ENCODE results near the gene MED8. TPM values are rescaled to one million over a fixed set of nuclear protein-coding genes. Genes with fewer than 3 reads are reported as not detected.
A peak's percentile ranks its signal among the peaks of the same experiment; 100 is the strongest.

The MED8 gene, protein sequence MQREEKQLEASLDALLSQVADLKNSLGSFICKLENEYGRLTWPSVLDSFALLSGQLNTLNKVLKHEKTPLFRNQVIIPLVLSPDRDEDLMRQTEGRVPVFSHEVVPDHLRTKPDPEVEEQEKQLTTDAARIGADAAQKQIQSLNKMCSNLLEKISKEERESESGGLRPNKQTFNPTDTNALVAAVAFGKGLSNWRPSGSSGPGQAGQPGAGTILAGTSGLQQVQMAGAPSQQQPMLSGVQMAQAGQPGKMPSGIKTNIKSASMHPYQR
- 10 to 100 TPM; 33.1 to 35.1 TPM for total RNA-seq

GRCh38 chr1:43389326-43390313 lies at the start of gene MED8, which contains the start of gene SZT2:
Gene MED8, minus strand, starts transcription at chr1:43389800. Its CDS starts 36 bp downstream, at chr1:43389764.
Gene SZT2, plus strand, starts transcription at chr1:43389899. Its CDS starts 70 bp downstream, at chr1:43389969.
- peaks cover 33% of the 10 kb centered on the region for H3K4me1 Mint-ChIP-seq (ENCODE audit: low read depth)
- CTCF ChIA-PET: interaction anchor here (1.0 to 2.1 kb wide), 5 partner anchors 10 to 163 kb away, joined by 3 to 14 read pairs (median 5); no protein-coding TSS in a partner anchor

DNA sequence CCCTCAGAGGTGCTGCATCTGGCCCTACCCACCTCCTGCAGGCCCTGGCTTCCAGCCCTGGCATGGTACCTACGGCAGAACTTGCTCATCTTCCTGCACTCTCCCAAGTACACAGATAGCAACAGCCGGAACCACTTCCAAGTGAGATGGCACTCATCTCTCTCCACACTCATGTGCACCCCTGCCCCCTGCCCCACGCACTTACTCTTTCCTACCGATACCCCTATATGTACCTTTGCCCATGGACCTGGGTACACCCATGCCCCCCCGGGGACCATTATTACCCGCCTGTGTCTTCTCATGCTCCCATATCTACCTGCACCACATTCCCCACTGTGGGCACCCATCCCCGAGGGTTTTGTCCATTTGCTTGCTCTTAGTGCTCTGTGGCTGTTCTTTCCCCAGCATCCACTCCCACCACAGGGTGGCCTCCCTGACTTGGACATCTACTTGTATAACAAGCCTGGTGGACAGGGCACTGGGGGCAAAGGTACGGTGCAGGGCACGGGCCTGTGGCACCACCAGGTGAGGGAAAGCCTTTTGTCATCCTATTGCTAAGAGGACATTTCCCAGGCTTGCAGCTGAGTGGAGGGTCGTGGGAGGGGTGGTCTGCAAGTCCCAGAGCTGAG lies 49.5 kb upstream of the MED8 start:
- DNase-seq: no peak
- H3K4me1 Mint-ChIP-seq (ENCODE audit: low read depth): no peaks in the 10 kb centered on the region
- ChIA-PET CTCF (no interaction called here), POLR2A (interaction anchor here (1.6 kb wide), 1 partner anchor 10 kb away, joined by 4 read pairs; no protein-coding TSS in a partner anchor)
- H3K27me3 Mint-ChIP-seq (ENCODE audit: low read depth): no peaks in the 10 kb centered on the region
- ATAC-seq: no peak
- H3K36me3 Mint-ChIP-seq (ENCODE audit: low read depth): peaks cover 20% of the 10 kb centered on the region
- no peak overlapping the region for H3K27ac Mint-ChIP-seq
- H3K9me3 Mint-ChIP-seq (ENCODE audit: insufficient read depth): no peaks in the 10 kb centered on the region
- no peak overlapping the region for H3K4me3 Mint-ChIP-seq

More at GRCh38 chr1:43389326-43390313, at the start of gene MED8, which contains the start of gene SZT2:
- ATAC-seq: peak; percentile 96
- peaks cover 31% of the 10 kb centered on the region for H3K36me3 Mint-ChIP-seq (ENCODE audit: low read depth)
- no peaks in the 10 kb centered on the region for H3K27me3 Mint-ChIP-seq (ENCODE audit: low read depth)
- POLR2A ChIA-PET: interaction anchor here (1.0 to 3.1 kb wide), 7 partner anchors 8 to 261 kb away, joined by 3 to 17 read pairs (median 5); partner anchors contain the start of genes CDC20, ELOVL1 and KDM4A
- no peaks in the 10 kb centered on the region for H3K9me3 Mint-ChIP-seq (ENCODE audit: insufficient read depth)
- peak within 1 kb of the TSS; percentile 96 for H3K27ac Mint-ChIP-seq
- peak within 1 kb of the TSS; percentile 100 for H3K4me3 Mint-ChIP-seq
- peak; percentile 95 for DNase-seq

- Mint-ChIP-seq H3K4me3 (no peak overlapping the region), H3K36me3 (ENCODE audit: low read depth) (peaks cover 20% of the 10 kb centered on the region), H3K4me1 (ENCODE audit: low read depth) (no peaks in the 10 kb centered on the region), H3K9me3 (ENCODE audit: insufficient read depth) (no peaks in the 10 kb centered on the region), H3K27me3 (ENCODE audit: low read depth) (no peaks in the 10 kb centered on the region), H3K27ac (no peak overlapping the region)
- ChIA-PET CTCF (no interaction called here), POLR2A (interaction anchor here (1.6 kb wide), 1 partner anchor 10 kb away, joined by 4 read pairs; no protein-coding TSS in a partner anchor)
- DNase-seq: no peak
- no peak for ATAC-seq
Measured at GRCh38 chr1:43438576-43438952, 49.0 kb upstream of the MED8 start.

DNA sequence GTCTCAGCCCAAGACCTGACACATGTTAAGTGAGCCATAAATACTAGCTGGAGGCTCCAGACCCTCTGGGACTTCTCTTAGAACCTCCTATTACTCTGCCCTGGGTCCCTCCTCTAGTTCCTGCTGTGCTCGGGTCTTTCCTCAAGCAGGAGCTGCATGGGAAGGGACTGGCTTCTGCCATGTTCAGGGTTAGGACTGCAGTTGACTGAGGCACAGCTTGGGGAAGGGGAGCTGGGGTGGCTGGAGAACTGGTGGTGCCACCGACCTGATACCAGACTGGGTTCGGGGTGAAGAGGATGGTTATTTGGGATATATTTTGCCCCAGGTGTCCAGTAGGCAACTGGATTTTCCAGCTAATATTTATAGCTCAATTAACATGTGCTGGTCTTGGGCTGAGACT lies 48.4 kb upstream of the MED8 start:
- Mint-ChIP-seq H3K4me1 (ENCODE audit: low read depth) (no peaks in the 10 kb centered on the region), H3K4me3 (no peak overlapping the region), H3K27me3 (ENCODE audit: low read depth) (no peaks in the 10 kb centered on the region), H3K9me3 (ENCODE audit: insufficient read depth) (no peaks in the 10 kb centered on the region), H3K36me3 (ENCODE audit: low read depth) (peaks cover 23% of the 10 kb centered on the region), H3K27ac (no peak overlapping the region)
- DNase-seq (no peak), ATAC-seq (no peak)
- POLR2A ChIA-PET: interaction anchor here (1.6 kb wide), 1 partner anchor 9 kb away, joined by 4 read pairs; no protein-coding TSS in a partner anchor
- CTCF ChIA-PET: no interaction called here

DNA sequence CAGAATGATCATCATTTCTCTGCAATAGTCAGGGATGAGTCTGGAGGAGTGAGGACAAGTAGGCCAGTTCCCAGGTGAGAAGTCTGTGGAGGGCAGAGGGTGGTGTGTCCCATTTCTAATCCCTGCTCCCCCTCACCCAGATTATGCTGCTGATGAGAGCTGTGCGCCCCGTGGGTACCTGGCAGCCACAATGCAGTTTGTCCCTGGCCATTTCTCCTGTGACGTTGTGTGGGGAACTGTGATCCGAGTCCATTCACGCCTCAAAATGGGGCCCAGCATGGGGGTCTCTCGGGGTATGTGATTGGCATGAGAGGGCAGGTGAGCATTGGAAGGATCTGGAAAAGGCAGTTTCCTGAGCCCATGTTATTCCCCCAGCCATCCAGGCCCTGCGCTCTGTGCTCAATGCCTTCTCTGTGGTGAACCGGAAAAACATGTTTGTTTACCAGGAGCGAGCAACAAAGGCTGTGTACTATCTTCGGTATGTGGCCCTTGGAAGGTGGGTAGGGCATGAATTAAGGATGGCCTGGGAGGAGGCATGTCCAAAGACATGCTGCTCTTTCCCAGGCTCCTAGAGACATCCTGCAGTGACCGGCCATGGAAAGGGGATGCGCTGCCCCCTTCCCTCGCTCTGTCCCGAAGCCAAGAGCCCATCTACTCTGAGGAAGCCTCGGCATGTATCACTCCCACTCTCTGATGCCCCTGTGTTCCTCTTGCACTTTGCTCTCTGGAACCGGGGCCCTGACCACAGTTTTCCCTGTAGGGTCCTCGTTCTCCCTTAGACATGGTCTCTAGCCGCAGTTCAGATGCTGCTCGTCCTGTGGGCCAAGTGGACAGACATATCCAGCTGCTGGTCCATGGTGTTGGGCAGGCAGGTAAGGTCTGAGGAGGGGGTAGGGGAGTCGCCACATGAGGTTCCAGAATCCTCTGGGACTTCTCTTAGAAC lies 47.7 kb upstream of the MED8 start:
- no peak for ATAC-seq
- Mint-ChIP-seq H3K36me3 (ENCODE audit: low read depth) (peaks cover 23% of the 10 kb centered on the region), H3K4me1 (ENCODE audit: low read depth) (no peaks in the 10 kb centered on the region), H3K4me3 (no peak overlapping the region), H3K9me3 (ENCODE audit: insufficient read depth) (no peaks in the 10 kb centered on the region), H3K27ac (no peak overlapping the region), H3K27me3 (ENCODE audit: low read depth) (no peaks in the 10 kb centered on the region)
- ChIA-PET CTCF (no interaction called here), POLR2A (no interaction called here)
- no peak for DNase-seq

DNA sequence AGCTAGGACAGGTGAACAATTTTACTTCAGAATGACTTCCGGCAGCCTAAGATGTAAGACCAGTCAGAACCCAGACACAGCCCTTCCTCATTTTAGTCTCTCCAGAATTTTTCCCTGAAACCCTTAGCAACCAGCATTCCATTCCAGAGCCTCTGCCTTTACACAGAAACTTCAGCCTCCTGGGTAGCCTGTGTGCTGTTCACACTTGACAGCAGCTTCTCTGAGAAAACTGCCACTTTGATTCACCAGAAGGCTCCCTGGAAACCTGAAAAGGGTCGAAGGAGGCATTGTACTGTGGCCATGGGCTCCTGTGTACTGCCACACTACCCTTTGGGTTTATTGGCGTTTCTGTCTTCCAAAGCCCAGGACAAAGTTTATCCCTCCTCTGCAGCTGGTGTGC lies 46.8 kb upstream of the MED8 start:
- ChIA-PET CTCF (interaction anchor here (1.4 kb wide), 1 partner anchor 93 kb away, joined by 4 read pairs; no protein-coding TSS in a partner anchor), POLR2A (no interaction called here)
- no peak for DNase-seq
- no peaks in the 10 kb centered on the region for H3K4me1 Mint-ChIP-seq (ENCODE audit: low read depth)
- H3K9me3 Mint-ChIP-seq (ENCODE audit: insufficient read depth): no peaks in the 10 kb centered on the region
- H3K36me3 Mint-ChIP-seq (ENCODE audit: low read depth): peaks cover 30% of the 10 kb centered on the region
- no peak overlapping the region for H3K27ac Mint-ChIP-seq
- no peaks in the 10 kb centered on the region for H3K27me3 Mint-ChIP-seq (ENCODE audit: low read depth)
- H3K4me3 Mint-ChIP-seq: no peak overlapping the region
- no peak for ATAC-seq

DNA sequence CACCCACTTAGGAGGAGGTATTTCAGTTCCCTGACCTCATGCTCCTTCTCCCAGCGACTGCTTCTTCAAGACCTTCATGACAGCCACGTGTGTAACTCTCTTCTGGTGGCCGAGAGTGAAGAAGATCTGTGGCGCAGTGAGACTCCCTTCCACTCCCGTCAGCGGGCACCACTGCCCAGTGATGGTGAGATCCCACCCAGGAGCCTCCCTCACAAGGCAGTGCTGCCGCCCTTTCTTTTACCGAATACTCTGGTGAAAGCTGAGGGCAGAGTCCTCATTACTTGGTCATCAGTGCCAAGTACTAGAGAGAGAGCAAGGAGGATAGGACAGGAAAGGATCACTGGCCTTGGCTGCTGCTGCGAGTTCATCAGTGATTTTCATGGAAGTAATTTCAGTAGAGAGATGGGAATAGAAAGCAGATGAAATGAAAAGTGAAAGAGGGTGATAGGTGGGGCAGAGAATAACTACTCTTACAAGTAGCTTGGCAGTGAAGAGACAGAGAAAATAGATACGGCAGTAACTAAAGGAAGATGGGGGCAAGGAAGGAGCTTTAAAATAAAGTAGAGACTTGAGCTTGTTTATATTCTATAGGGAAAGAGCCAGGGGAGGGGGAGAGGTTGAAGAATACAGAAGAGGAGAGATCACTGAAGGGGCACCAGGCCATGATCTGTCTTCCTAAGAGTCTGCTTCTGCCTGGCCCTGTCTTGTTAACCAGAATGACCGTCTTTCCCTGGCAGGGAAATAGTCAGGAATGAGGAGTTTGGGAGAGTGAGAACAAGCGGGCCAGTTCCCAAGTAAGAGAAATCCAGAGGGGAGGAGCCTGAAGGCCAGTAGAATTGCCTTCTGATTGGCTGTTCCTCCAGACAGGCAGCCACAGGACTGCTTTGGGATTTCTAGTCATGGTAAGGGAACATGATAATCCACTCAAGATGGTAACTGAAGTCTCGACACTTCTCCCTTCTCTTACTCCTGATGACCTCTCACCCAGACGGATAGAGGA lies 45.8 kb upstream of the MED8 start:
- no peak overlapping the region for H3K4me3 Mint-ChIP-seq
- no peak overlapping the region for H3K27ac Mint-ChIP-seq
- ChIA-PET CTCF (interaction anchor here (1.4 kb wide), 1 partner anchor 94 kb away, joined by 4 read pairs; no protein-coding TSS in a partner anchor), POLR2A (no interaction called here)
- ATAC-seq (no peak), DNase-seq (no peak)
- no peaks in the 10 kb centered on the region for H3K27me3 Mint-ChIP-seq (ENCODE audit: low read depth)
- peaks cover 36% of the 10 kb centered on the region for H3K36me3 Mint-ChIP-seq (ENCODE audit: low read depth)
- H3K4me1 Mint-ChIP-seq (ENCODE audit: low read depth): no peaks in the 10 kb centered on the region
- no peaks in the 10 kb centered on the region for H3K9me3 Mint-ChIP-seq (ENCODE audit: insufficient read depth)

DNA sequence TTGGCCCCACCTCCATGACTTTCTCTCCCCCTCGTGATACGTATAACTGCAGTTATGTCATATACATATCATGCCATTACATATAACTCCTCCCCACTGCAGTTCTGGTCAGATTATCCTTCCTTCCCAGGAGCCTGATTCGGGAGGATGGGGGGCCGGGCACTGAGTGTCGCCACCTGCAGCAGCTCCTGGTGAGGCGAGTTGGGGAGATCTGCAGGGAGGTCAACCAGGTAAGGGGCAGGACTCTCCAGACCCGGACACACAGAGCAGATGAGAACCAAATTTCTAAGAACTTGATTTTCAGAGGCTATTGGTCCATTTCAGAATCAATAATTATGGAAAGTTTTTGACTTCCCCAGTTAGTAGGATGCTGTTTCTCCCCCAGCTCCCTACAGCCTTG lies 44.7 kb upstream of the MED8 start:
- ChIA-PET CTCF (interaction anchor here (0.9 kb wide), 1 partner anchor 207 kb away, joined by 3 read pairs; no protein-coding TSS in a partner anchor), POLR2A (no interaction called here)
- DNase-seq (no peak), ATAC-seq (no peak)
- Mint-ChIP-seq H3K4me1 (ENCODE audit: low read depth) (no peaks in the 10 kb centered on the region), H3K27ac (no peak overlapping the region), H3K36me3 (ENCODE audit: low read depth) (peaks cover 38% of the 10 kb centered on the region), H3K9me3 (ENCODE audit: insufficient read depth) (no peaks in the 10 kb centered on the region), H3K4me3 (no peak overlapping the region), H3K27me3 (ENCODE audit: low read depth) (no peaks in the 10 kb centered on the region)

DNA sequence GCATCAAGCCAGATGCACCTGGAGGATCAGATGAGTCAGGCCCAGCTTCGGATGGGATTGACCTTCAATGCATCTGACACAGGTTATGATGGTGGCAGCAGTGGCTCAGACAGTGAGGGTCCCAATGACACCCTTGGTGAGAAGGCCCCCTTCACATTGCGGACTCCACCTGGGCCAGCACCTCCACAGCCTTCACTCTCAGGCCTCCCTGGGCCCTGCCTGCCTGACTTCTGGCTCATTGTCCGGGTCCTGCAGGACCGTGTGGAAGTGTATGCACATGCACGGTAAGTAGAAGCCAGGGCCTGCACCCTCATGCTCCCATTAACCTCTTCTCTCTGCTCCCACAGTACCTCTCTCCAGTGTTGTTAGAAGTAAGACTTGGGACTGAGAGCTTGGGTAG lies 43.3 kb upstream of the MED8 start:
- no peak for DNase-seq
- Mint-ChIP-seq H3K27me3 (ENCODE audit: low read depth) (no peaks in the 10 kb centered on the region), H3K27ac (no peak overlapping the region), H3K9me3 (ENCODE audit: insufficient read depth) (no peaks in the 10 kb centered on the region), H3K36me3 (ENCODE audit: low read depth) (peaks cover 42% of the 10 kb centered on the region), H3K4me3 (no peak overlapping the region), H3K4me1 (ENCODE audit: low read depth) (no peaks in the 10 kb centered on the region)
- ATAC-seq: no peak
- CTCF ChIA-PET: no interaction called here
- POLR2A ChIA-PET: no interaction called here

Data from activated CD8-positive, alpha-beta T cell treated with anti-CD3 and anti-CD28 coated beads, Interleukin-2, amount 10 ng/mL, durations not matched to agents 7 days and 5 days (primary cell).